HG03097 (cell line): ENCODE data around the gene EML6.
"Not testable (repeated sequence)": the region's sequence is repeated elsewhere in the genome, so short reads cannot be mapped to it uniquely, and the experiment has no call there.

Source experiments
- ATAC-seq: cut with Tn5 transposase; IDR thresholded peaks from one replicate; pipeline ENCODE4 v1.9.1; 2021; ENCODE audit not compliant: unreplicated experiment, low FRiP score

Gene EML6

DNA sequence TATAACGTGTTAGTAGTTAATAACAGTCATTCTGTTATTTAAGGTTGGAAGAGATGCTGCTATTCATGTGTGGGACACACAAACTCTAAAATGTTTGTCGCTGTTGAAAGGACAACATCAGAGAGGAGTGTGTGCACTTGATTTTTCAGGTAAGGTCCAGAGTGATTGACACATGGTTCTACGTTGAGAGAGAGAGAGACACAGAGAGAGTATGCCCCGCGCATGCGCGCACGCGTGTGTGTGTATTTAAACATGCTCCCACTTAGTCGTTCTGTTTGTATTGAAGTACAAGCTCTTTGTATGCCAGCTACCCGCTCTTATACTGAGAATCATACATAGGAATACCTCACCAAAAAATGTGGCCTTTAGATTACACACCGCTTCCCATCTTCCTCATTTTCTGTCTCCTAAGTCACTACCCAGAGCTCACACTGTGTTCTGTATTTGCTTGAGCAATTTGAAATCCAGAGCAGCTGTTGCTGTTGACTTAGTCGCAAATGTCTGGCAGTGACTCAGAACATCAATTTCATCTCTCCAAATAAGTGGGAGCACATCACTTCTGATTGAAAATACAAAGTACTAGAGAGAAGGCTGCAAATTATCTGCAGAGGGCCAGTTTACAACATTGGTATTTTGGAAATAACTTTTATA is 148.1 kb downstream of the EML6 start:
- ATAC-seq, result no peak

GRCh38 chr2:54872780-54873179 is 149.3 kb downstream of the EML6 start:
- no peak for ATAC-seq

DNA sequence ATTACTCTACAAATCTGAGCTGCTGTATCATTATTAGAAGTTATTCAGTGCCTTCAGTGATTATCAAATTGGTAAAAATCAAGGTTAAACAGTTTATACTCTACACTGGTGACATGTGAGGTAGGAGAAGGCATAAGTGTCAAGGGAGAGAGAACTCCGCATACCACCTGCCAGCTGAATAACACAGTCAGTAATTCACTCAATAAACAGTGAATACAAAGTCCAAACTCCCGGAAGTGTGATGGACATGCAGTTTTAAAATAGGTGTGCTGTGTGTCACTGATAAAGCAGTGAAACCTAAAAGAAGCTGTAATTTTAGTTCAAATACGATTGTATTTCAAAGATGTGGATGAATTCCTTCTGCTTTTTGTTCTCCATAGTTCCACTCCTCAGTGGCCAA is 149.8 kb downstream of the EML6 start:
- ATAC-seq, result not testable (repeated sequence)

DNA sequence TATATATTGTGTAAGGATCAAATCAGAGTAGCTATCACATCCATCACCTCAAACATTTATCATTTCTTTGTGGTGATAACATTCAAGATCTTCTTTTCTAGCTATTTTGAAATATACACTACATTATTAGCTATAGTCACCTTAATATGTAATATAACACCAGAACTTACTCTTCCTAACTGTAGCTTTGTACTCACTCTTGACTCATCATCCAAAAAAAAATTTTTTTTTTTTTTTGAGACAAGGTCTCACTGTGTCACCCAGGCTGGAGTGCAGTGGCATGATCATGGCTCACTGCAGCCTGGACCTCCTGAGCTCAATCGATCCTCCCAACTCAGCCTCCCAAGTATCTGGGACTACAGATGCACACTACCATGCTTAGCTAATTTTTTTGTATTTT is 153.3 kb downstream of the EML6 start:
- no peak for ATAC-seq

DNA sequence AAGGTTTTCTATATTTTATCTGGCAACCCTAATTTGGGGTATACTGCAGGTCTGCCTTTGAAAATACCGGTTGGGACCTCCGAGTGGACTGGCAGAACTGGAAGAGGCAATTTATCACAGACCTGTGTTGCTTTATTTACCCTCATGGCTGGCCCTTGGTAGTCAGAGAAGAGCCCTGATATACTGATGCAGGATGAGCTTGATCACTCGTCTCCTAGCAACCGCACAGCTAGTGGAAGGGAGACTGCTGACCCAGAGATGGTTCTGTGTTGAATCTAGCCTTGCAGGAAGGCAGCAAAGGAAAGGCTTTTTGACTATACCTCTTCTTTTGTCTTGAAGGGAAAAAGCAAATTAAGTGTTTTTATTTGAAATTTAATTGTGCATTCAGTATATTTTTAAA is 154.7 kb downstream of the EML6 start:
- no peak for ATAC-seq

DNA sequence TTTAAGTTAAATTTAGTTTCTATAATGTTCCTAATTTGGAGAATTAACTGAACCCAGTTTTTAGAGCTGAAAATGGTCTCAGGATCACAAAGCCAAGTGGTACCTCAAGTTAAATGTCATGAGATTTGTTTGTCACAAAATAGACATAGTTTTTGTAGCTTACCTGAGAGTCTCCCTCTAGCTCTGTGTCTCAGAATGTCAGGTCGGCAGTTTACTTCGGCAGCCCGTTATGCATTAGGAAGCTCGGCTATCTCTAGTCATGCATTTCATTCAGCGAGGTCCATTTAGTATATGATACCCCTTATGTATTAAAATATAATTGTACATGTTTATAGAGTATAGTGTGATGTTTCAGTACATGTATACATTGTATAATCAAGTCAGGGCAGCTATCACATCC is 155.6 kb downstream of the EML6 start:
- ATAC-seq, result no peak

- ATAC-seq, result no peak
These were observed 156.3 kb downstream of the EML6 start for GRCh38 chr2:54879598-54880332.

DNA sequence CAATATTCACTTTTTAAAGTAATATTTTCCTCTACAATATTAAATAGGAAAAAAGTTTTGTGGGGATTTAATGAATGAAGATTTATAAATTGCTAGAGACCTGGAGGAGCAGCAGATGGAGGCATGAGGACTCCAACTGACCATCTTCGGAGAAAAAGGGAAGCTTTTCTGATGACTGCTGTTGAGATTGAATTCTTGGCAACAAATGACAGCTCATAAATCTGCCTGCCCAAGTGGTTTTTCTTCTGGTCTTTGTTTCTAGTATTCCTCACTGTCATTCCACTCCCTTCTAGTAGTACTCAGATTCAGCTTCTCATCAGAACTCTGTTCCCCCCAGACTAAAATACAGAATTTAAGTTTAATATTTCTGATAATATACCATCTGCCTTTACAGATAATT is 157.0 kb downstream of the EML6 start:
- ATAC-seq, result no peak

- no peak for ATAC-seq
These were observed 158.3 kb downstream of the EML6 start for GRCh38 chr2:54881759-54882158.

DNA sequence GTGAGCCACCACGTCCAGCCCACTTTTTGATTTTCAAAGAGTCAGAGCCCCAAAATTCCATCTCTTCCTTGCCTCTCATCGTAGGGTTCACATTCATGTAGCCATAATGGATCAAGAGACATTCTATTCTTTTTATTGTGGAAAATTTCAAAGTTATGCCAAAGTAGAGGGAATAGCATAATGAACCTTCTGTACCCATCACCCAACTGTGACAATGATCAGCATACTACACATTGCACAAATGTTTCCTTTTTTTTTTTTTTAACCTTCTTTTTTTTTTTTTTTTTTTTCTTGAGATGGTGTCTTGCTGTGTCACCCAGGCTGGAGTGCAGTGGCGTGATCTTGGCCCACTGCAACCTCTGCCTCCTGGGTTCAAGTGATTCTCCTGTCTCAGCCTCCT is 162.4 kb downstream of the EML6 start:
- no peak for ATAC-seq

DNA sequence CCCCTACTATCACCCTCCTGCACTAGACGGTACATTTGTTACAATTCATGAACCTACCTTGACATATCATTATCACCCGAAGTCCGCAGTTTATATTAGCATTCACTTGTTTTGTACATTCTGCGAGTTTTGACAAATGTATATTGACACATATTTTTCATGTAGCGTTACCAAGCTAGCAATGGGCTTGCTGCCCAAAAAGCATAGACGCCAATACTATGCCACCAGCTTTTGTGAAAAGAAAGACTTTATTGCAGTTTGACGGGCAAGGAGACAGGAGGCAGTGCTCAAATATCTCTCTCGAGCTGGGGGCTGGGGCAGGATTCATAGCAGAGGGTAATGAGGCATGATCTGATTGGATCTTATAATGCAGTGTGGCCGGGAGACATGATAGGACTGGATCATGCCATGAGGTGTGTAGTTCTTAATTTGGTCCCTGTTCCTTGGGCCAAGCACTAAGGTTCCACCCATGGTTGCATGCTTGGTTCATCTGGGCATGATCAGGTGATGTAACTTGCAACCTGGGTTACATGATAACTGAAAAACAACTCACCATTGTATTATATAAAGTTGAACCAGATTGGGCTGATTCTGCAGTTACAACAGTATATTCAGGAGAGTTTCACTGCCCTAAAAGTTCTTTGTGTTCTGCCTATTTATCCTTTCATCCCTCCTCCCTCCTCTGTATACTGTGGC is 164.5 kb downstream of the EML6 start:
- no peak for ATAC-seq

- no peak for ATAC-seq
These were observed 165.6 kb downstream of the EML6 start for GRCh38 chr2:54889053-54889452.

DNA sequence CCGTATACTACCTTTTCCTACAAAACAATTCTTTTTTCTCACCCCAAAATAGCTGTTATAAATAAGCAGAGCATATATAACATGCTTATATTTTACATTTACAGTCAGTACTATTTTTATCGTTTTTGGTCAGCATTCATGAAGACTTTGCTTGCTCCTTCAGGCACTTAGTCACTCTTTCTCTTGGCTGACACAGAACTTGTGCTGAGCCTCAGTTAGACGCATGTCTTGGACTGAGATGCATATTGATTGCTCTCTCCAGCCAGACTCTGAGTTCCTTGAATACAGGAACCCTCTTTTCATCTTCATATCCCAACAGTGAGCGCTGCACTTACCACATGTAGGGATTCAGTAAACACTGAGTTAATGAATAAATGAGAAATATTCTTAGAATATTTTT is 168.4 kb downstream of the EML6 start:
- ATAC-seq, result no peak

- ATAC-seq, result no peak
These were observed 171.0 kb downstream of the EML6 start for GRCh38 chr2:54894467-54894866.

DNA sequence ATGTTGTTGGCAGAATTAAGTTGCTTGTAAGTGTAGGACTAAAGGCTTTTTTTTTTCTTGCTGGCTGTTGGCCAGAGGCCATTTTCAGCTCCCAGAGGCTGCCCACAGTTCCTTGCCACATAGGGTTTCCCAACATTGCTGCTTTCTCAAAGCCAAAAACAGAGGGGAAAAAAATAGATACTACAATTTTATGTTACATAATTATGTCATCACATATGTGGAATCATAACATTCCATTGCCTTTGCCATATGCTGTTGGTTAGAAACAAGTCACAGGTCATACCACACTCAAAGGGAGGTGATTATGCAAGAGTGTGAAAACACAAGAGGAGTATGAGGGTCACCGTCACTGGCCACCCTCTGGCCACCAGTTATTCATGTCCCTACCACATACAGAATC is 172.3 kb downstream of the EML6 start:
- ATAC-seq, result no peak

DNA sequence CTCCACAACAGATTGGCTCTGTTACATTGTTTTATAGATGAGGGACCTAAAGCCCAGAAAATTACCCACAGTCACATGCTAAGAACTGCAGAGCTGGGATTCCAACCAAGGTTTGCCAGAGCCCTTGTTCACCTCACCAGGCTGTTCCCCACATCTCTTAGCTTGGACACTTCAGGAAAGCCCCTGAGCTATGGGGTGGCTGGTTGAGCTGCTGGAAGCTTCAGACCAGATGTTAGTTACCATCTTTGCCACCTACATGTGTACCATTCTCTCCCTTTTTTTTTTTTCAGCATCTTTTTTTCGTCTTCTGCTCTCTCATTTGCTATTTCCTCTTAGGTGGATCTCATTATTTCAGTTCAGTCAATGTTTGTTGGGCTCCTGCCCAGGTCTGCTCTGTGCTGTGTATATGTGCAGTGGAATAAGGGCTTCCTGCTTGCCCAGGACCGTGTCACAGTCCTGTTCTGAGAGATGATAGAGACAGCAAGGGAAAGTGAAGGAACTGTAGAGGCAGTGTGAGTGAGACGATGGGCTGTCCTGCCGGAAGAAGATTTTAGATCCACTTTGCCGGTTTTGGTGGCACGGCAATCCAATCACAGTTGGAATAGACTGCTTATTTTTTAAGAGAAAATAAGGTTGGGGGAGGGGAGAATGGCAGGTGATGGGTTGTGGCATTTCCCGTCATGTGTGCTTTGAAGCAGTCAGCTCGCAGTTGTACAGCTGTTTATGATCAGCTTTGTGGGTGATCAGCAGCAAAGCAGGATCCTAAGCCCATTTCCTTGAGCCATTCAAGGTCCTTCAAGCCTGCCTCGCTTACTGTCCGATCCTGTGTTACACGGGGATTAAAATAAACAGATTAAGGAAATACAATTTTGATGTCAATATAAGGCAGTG is 174.2 kb downstream of the EML6 start:
- ATAC-seq, result no peak

- ATAC-seq, result no peak
These were observed 175.2 kb downstream of the EML6 start for GRCh38 chr2:54898456-54899226.

- no peak for ATAC-seq
These were observed 176.2 kb downstream of the EML6 start for GRCh38 chr2:54899576-54900200.

GRCh38 chr2:54901224-54901986 is 177.9 kb downstream of the EML6 start:
- no peak for ATAC-seq
